ENCODE data around the gene DUSP16.

DUSP16 gene

DNA sequence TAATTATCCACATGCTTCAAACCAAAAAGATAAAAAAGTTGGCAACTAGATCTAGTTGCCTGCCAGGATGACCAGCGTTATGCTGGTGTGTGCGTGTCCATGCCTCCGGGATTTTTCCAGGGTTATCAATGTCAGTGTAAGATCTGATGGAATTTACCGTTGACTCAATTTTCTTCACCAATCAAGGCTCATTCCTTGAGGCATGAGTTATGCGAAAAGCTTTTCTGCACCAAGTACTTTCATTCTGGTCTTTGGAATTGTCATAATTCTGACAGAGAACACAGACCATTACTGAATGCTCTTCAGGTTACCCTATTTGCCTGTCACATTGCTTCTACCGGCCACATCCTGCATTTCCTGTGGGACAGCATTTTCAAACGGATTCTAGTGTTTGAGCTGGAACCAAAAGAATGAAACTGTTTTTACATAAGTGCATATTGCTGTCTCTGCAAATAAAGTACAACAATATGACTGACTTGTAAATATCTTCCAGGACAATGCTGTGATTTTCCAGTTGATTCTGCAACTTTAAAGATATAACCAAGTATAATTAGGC is 91.8 kb downstream of the DUSP16 start:
- DNase-seq (ENCODE audit: low read depth, low spot score): no peak

DNA sequence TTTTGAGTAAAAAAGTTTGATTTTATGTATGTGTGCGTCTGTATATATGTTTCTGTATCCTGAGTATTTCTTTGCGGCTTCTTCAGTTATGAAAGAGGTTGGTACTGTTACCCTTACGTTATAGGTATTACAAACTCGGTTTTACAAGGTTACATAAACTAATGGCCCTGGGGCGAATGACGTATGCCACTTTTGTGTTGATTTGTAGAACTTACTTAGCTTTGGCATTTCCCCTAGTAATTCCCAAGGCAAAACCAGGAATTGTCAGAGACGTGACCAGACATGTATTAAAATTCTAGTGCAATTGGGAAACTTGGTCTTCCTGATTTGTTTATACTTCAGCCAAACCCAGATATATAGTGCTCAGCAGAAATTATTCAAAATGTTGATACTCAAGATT is 93.3 kb downstream of the DUSP16 start:
- no peak for DNase-seq (ENCODE audit: low read depth, low spot score)

DNA sequence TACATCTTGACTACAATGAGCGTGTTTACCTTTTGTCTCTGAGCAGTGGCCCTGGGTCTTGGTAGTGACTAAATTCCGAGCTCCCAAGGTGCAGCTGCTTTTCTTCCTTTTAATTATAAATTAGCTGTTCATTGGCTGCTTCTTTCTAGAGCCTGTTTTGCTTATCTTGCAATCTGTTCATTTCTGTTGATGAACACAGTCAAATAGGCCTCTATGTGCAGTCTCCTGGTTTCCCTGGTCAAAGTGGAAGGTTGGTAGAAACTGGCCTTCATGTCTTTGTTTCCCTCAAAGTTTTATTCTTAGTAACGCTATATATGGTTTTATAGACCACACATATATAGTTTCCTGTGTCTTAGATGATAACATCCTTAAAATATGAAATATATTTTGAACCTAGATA is 94.1 kb downstream of the DUSP16 start:
- no peak for DNase-seq (ENCODE audit: low read depth, low spot score)

DNA sequence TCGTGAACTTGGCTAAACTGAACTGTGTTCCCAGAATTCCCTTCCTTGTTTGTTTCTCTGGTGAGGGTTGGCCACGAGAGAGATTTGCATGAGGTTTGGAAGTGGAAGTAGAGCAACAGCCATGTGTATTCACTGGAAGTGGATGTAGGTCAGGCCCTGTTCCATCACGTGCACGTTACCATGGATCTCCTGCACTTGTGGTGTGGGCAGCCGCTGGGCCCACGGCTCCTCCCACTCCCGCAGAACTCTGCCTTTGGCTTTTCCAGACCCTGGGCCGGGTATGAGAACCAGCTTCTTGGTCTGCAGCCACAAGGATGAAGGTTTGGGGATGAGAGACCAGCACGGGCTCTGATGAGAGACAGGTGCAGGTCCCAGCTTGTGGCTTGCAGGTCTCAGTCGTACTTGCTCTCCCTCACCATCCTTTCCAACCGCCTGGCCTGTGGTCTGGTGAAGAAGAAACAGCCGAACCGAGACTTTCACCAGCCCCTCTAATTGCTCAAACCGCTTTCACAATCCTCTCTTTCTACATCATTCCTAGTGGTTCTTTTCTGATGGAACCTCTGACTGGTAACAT is 94.9 kb downstream of the DUSP16 start:
- DNase-seq (ENCODE audit: low read depth, low spot score): no peak

DNA sequence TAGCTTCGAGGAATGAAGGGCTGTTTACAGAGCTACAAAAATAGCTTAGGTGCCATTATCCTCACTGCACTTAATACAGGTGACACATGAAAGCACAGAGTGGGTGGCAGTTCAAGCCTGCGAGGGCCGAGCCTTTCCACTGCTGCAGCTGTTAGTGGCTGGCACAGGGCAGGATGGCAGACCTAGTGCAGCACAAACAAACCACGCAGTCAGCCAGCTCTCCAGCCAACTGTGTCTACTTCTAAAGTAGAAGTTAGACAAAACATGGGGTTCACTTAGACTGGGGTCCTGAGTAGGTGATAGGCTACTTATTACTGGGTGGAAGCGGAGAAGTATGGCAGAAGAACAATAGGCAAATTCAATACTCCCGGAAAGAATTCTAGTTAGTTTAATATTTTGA is 95.4 kb downstream of the DUSP16 start:
- DNase-seq (ENCODE audit: low read depth, low spot score): no peak

DNA sequence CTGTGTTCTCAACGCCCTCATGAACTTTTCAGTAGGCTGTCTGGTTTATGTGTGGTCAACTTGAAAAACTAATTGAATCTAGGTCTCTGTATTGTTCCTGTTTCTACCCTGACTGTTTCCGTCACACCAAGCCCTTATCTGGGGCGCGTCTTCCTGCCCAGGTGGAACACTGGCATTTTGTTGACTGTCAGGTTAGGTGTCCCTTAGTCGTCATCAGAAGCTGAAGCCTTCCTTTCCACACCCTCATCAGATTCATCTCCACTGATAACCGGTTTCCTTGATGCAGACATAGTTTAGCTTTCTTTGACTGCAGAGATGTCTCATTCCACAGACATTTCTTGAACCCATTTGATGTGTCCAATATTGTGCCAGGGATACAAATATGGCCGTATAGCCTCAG is 96.5 kb downstream of the DUSP16 start:
- no peak for DNase-seq (ENCODE audit: low read depth, low spot score)

DNA sequence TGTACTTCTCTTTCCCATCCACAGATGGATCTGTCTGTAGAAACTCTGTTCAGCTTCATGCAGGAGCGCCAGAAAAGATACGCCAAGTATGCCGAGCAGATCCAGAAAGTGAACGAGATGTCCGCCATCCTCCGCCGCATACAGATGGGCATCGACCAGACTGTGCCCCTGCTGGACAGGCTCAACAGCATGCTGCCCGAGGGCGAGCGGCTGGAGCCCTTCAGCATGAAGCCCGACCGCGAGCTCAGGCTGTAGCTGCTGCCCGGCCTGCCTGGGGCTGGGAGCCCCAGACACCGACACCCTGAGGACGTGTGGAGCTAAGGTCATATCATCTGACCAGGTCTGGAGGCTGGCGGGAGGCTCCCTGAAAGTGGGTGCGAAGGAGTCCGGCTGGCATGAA is 97.1 kb downstream of the DUSP16 start:
- DNase-seq (ENCODE audit: low read depth, low spot score): no peak

DNA sequence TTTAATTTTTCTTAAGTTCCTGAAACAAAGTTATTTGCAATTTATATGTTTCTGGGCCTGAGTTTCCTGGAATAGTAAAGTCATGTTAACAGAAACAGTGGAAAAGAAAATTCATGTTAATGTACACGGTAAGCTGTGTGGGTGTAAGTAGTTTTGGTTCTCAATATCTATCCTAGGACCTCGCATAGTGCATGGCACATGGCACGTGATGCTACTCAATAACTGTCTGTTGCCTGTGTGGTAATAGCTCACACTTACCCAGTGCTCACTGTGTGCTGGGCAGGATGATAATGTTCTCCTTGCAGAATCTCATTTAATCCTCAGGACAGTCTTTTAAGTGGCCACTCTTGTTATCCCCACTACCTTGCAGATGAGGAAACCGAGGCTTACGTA is 100.7 kb downstream of the DUSP16 start:
- no peak for DNase-seq (ENCODE audit: low read depth, low spot score)

DNA sequence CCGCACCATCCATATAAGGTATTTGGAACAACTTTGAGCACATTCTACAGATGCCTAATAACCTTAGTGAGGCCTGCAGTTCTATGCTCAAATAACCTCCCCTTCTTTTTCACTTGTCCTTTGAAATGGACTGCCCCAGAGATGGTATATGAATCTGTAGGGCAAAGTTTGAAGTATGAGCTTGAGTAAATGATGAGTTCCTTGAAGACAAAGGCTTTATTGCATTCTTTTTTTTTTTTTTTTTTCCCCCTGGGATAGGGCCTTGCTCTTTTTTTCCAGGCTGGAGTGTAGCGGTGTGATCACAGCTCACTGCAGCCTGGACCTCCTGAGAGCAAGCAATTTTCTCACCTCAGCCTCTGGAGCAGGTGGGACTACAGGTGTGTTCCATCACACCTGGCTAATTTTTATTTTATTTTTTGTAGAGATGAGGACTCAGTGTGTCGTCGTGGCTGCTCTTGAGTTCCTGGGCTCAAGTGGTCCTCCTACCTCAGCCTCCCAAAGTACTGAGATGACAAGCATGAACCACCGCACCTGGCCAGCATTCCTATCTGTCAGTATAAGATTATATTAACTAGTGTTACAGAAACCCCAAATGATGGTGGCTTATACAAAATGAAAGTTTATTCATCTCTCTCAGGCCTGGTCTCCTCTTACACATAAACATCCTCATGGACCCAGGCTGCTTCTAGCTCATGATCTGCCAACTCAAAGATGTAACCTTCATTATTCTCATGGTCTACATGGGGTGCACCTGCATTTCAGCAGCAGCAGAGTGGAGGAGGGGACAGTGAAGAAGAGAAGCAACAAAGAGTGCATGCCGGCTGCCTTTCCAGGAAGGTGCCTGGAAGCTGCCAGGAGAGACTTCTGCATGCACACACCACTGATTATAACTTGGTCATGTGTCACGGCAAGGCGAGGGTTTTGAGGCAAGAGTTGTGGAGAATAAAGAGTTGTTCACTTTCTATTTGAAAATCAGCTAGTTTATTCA is 101.4 kb downstream of the DUSP16 start:
- DNase-seq (ENCODE audit: low read depth, low spot score): no peak

DNA sequence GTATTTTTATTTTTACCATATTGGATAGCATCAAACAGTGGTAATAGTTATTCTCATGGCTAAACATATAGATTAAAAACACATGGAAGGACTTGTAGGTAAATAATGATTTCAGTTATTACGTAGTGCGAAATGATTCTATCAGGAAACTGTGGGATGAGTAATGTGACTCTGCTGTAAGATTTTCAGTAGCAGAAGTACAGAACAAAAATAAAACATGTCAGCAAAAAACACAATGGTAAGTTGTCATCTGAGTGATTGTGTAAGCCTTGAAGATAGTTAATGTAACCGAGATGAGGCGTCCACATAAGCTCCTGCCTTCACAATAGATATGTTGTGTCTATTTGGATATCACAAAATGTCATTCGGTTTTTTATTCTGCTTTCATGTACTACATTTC is 106.0 kb downstream of the DUSP16 start:
- no peak for DNase-seq (ENCODE audit: low read depth, low spot score)

DNA sequence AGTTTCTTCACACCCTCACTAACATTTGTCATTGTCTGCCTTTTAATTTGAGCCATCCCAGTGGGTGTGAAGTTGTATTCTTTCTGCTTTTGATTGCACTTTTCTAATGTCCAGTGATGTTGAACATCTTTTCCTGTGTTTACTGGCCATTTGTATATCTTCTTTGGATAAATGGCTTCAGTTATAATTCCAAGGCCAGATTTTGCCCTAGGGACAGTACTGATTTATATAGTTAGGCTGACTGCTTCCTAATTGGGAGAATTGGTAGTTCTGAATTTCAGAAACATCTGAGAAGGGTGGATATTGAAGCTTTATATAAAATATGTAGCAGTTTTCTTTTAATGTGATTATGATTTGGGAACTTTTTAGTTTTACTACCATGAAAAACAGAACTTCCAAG is 108.3 kb downstream of the DUSP16 start:
- no peak for DNase-seq (ENCODE audit: low read depth, low spot score)

DNA sequence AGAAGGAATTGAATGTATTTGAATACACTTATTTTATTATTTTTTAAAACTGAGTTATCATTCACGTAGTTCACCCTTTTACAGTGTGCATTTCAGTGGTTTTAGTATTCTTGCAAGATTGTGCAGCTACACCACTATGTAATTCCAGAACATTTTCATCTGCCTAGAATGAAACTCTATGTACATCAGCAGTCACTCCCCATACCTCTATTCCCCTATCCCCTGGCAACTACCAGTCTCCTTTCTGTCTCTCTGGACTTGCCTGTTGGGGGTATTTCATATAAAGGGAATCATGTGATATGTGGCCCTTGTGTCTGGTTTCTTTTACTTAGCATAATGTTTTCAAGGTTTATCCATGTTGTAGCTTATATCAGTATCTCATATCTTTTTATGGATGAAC is 109.0 kb downstream of the DUSP16 start:
- DNase-seq (ENCODE audit: low read depth, low spot score): no peak

DNA sequence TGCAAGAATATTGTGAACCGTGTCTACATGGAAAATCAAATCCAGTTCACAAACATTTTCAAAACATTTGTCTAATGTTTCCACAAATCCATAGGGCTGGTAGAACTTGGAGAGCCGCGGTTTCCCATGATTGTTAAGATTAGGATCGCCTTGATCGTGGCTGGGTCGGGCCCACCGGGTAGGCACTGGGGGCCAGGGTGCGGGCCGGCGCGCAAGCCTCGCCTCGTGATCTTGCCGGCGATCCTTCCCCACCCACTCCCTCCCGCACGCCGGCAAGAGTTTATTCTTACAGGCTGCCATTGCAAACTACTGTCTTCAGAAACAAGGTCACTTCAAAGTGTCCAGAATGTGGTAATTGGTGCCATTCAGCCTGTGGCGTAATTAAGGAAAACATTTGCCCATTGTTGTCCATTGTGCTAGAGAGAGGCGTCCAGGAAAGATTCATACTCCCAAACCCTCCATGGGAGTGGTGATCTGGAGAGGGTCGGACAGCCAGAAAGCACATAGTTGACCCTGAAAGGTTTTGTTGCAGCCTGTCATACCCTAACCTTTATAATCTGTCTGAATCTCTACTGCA is 110.2 kb downstream of the DUSP16 start:
- DNase-seq (ENCODE audit: low read depth, low spot score): no peak

DNA sequence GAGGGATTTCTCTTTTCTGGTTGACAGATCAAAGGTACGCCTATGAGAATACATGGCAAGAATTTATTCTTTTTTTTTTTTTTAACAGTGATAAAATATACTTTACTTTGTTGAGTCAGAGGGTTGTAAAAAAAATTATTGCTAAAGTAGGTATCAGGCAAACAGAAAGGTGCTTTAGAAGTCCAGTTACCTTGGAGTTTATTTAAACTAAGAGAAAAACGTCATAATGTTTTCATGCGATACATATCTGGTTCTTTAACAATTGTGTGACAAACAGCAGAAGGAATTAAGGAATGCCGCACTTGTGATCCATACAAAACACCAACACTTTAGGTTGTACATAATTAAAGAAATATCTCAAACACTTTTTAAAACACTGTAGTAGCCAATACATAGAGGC is 111.6 kb downstream of the DUSP16 start:
- no peak for DNase-seq (ENCODE audit: low read depth, low spot score)

DNA sequence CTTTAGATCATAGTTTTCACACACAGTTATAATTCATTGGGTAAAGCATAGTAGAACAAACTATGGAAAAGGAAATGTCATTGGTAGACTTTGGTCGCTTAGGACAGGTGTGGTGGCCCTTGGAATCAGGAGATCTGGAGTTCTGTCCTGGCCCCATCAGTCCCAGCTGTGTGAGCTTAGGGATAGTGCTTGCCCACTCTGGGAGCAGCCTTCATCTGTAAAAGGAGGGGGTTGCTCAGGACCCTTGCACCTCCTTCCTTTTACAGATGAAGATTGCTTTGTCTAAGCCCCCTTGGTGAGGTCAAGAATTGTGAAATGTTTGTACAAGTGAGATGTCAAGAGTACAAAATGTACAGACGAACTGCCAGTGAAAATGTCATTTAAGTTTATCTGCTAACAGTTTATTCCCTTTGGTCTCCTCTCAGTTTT is 112.6 kb downstream of the DUSP16 start:
- DNase-seq (ENCODE audit: low read depth, low spot score): no peak

DNA sequence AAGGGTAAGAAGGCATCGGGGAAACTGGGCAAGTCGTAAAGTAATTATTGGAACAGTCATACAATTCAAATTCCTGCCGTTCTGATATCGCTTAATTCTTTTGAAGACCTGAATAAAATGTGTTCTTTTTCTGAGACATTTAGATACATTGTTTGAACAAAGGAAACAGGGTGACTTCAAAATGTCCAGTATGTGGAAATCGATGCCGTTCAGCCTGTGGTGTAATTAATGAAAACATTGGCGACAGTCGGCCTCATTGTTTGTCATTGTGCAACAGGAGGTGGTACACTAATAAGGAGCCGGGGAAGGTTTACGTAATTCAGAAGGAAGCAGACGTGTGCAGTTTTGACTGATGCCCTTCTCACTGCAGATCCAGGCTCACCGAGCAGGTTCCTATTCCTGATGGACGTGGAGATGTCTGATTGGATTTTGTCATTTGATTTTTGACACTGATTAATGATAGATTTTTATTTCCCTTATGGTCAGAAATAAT is 113.1 kb downstream of the DUSP16 start:
- DNase-seq (ENCODE audit: low read depth, low spot score): no peak

DNA sequence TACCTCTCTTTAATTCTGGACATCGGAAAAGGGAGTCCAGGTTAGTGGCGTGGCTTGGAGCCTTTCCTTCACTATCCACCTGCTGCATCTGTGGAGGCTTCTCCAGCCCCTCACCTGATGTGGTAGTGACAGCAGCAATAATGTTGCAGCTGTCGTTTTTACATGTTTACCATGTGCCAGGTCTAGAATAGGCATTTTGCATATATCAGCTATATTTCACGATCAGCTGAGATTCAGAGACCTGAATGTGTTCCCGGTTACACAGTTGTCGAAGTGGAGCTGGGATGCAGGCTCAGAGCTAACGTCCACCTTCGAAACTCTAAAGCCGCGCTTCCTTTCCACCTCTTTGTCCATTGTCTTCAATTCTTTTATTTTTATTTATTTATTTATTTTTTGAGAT is 114.8 kb downstream of the DUSP16 start:
- DNase-seq (ENCODE audit: low read depth, low spot score): no peak

DNA sequence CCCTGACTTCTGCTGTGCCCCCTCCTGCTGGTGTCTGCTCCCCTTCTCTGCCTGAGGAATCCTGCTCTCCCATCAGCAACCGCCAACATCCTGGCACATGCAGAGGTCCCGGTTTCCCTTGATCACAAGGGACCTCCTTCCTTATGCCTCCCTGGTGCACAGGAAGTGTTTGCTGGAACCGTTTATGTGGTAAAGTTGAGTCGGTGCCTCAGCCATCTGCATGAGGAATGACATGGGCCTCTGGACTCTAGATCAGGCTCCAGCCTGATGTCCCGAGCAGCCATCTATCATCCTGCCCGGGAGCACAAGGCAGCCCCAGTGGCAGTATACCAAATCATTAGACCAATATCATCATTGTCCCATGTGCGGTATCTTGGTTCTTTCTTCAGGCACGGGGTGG is 115.4 kb downstream of the DUSP16 start:
- no peak for DNase-seq (ENCODE audit: low read depth, low spot score)

DNA sequence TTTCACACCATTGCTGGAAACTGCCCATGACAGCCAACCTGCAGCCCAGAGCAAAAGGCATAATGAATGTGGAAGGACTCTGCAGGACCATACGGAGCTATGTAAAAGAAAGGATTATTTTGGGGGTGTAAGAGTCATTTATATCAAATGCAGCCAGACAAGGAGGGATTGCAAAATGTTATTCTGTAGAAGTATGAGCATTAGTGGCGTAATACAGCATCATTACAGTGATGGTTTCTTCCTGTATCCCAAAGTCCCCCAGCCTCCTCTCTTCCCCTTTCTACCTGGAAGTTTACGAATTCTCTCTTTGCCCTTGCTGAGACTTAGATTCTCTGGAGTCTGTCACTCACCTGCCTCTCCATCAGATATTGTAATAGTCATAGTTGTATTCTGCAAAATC is 115.9 kb downstream of the DUSP16 start:
- no peak for DNase-seq (ENCODE audit: low read depth, low spot score)

DNA sequence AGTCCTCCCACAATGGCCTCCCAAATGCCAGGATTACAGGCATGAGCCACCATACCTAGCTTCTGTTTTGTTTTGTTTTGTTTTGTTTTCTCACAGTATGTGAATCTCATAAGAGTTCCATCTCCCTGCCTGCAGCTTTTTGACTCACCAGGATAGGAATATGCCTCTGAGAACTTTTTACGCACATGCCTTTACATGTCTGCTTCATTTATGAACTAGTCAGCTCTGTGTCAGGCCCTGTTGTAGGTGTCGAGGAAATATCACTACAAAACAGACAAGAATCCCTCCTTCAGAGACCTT is 116.8 kb downstream of the DUSP16 start:
- DNase-seq (ENCODE audit: low read depth, low spot score): no peak

DNA sequence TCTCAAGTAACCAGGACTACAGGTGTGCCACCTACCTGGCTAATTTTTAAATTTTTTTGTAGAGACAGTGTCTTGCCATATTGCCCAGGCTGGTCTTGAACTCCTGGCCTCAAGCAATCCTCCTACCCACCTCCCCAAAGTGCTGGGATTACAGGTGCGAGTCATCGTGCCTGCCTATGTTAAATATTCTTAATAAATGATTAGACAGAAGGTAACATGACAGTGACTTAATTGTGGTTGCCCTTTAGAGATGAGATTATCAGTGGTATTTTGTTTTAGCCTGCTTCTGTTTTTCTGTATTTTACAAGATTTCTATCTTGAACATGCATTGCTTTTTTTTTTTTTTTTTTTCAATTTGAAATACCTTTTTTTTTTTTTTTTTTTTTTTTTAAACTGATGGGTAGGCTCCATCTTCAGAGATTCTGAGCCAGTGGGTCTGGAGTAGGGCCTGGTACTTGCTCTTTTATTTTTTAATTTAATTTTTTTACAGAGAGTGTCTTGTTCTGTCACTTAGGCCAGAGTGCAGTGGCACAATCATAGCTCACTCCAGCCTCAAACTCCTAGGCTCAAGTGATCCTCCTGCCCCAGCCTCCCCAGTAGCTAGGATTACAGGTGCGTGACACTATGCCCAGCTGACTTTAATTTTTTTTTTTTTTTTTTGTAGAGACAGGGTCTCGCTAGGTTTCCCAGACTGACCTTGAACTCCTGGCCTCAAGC is 117.3 kb downstream of the DUSP16 start:
- no peak for DNase-seq (ENCODE audit: low read depth, low spot score)

DNA sequence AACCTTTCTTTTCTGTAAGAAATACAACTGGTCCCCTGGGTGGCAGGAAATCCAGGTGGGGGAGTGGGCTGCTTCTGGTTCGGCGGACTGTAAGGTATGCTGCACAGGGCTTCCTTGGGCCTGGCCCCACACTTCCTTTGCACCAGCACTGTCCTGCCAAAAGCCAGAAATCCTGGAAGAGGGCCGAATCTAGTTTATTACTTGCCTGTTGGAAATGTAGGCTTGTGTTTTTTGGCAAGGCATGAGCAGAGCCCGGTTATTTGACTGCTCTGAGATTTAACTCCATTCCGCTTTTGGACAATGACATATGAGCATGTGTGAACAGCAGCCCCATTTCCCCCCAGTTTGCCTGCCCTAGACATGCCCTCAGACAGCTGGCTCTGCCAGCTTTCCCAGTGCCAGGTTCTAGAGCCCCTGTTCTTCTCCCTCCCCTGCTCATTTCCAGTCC is 119.2 kb downstream of the DUSP16 start:
- no peak for DNase-seq (ENCODE audit: low read depth, low spot score)
